HG03521 (cell line): ENCODE data around the gene SORL1-AS1.
A peak's percentile ranks its signal among the peaks of the same experiment; 100 is the strongest.

ENCODE experiments used
- ATAC-seq: cut with Tn5 transposase; IDR thresholded peaks from one replicate; pipeline ENCODE4 v1.9.1; 2021; ENCODE audit warnings: mild to moderate bottlenecking, moderate library complexity; ENCODE audit not compliant: unreplicated experiment

SORL1-AS1 gene

GRCh38 chr11:121476379-121477032 lies 23.7 kb upstream of the SORL1-AS1 start:
- ATAC-seq = no peak

DNA sequence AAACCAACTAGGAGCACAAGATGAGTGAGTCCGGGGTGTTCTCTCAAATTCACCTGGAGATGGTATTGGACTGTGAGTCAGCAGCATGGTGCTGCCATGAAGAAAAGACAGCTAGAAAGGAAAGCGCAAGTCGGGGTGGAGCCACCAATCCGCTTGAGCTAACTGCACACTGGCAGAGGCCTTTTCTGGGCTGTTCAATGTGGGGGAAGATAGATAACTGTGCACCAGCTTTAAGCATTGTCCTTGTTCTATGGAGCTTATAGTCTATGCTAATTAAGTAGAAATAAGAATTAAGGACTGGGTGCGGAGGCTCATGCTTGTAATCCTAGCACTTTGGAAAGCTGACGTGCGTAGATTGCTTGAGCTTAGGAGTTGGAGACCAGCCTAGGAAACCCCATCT lies 21.9 kb upstream of the SORL1-AS1 start:
- no peak for ATAC-seq

DNA sequence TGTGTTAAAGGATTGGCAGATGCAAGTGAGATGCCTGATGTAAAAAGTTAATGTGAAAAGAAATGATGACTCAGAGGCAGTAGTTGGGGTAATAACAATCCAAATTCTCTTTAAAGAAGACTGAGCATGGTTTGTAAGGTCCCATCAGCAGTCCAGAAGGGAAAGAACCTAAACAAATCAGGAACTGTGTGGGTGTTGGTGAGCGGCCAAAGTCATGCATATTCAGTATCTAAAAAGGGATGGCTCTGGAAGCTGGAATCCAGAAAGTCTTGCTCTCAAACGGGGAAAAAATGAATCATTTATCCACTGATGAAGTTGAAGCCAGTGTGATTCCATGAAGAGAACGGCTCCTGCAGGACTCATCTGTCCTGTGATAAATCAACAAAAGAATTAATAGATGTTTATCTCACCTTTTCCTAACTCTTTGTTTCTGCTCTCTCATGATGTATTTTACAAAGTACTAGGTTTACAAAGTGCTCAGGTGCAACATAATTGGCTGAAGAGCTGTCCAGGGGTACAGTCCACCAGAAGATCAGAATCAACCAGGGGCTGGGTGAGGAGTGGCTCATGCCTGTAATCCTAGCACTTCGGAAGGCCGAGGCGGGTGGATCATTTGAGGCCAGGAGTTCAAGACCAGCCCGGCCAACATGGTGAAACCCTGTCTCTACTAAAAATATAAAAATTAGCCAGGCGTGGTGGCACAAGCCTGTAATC lies 20.5 kb upstream of the SORL1-AS1 start:
- ATAC-seq = no peak

GRCh38 chr11:121472312-121472711 lies 19.5 kb upstream of the SORL1-AS1 start:
- no peak for ATAC-seq

DNA sequence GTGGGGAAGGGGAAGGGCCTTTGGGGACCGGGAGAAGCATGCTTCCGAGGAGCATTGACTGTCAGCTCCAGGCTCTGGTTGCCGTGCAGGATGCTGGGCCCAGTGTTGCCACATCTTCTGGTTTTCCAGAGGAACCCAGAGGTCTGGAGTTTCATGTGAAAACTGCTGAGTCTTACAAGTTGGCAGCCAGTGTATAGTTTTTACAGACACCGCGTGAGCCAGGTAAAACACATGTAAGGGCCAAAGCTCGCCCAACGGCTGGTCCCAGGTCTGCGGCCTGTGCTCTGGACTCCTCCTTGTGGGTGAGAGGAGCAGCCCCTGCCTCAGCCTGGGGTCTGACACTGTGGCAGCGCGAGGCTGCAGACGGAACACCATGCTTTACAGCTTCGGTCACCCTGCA lies 18.4 kb upstream of the SORL1-AS1 start:
- no peak for ATAC-seq

DNA sequence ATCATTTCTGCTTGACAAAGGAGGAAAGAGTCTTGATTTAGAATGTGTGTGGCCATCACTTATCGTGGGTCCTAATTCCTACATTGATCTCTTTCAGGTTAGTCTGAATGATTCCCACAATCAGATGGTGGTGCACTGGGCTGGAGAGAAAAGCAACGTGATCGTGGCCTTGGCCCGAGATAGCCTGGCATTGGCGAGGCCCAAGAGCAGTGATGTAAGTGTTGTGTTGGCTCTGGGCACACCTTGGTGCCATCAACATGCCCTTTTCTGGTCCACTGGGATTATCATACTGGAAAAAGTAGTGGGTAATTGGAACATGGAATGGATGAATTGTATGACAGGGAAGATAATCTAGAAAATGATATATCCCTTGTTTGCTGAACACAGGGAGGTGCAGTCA lies 17.1 kb upstream of the SORL1-AS1 start:
- no peak for ATAC-seq

GRCh38 chr11:121467965-121468364 lies 15.2 kb upstream of the SORL1-AS1 start:
- peak; percentile 46 for ATAC-seq

- ATAC-seq = no peak
Measured at GRCh38 chr11:121467471-121467870, 14.7 kb upstream of the SORL1-AS1 start.

DNA sequence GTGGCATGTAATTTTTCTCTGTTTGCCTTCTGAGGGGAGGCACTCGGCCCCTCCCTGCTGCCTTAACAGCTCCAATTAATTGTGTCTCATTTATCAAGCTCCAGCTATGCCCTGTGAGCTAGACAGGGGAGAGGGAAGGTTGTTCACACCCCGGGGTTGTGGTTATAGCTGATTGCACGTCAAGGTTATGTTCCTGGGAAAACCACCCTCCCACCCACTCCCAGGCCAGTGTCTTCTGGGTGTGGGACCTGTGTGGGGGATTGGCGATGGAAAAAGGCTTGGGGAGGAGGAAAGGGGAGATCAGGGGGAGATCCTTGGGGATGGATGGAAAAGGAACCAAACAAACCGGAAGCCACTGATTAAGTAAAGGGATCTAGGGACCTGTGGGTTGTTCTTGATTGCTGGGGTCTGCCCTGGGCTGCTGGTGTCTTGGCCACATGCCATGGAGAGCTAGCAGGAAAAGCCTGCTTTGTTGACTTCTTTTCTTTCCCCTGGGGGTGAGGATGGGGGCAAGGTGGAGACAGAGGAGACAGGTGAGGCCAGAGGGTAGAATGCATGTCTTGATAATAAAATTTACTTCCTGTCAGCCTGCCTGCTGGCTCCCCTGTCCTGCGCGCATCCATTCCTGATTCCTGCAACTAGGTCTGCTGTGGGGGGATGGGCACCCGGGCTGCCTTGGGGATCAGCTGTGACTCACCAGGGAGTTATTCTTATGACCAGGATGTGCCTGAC lies 13.5 kb upstream of the SORL1-AS1 start:
- no peak for ATAC-seq

DNA sequence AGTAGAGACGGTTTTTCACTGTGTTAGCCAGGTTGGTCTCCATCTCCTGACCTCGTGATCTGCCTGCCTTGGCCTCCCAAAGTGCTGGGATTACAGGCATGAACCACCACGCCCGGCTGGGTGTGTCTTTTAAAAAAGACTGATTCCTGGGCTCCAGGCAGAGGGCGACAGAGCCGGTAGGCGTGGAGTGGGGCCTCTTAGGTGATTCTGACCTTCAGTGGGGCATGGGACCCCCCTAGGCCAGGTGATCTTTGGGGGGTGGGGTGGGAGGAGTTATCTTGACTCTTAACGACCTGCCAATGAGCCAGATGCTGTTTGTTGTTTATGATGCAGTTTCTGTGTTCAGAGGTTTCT lies 12.9 kb upstream of the SORL1-AS1 start:
- no peak for ATAC-seq

GRCh38 chr11:121464352-121464946 lies 11.7 kb upstream of the SORL1-AS1 start:
- ATAC-seq = peak; percentile 57

DNA sequence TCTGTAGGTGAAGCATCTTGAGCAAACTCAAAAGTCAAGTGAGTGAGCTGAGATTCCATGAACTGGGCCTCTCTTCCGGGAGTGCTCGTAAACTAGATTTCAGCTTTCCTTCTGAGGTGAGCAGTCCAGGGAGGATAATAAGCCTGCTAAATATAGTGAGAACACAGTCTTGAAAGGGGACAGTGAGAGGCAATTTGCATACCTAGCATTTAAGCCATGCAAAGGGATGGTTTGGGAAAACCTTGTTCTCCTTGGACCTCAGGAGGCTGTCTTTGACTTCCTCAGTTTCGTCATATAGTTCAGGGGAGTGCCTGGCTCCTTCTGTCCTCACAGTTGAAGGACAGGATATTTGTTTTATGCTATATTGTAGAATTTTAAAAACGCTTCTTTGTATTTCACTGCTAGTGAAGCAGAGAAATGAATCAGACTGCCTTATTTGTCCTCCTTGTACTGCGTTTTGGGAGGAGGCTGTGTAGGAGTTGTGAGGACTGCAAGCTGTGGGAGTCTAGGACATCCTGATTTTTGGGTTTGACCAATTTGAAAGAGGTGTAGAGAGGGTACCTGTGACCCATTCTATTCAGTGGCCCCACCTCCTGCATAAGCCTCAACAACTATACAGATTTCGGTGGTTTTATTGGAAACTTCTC lies 11.0 kb upstream of the SORL1-AS1 start:
- ATAC-seq = no peak

- ATAC-seq = no peak
Measured at GRCh38 chr11:121461843-121462242, 9.1 kb upstream of the SORL1-AS1 start.

DNA sequence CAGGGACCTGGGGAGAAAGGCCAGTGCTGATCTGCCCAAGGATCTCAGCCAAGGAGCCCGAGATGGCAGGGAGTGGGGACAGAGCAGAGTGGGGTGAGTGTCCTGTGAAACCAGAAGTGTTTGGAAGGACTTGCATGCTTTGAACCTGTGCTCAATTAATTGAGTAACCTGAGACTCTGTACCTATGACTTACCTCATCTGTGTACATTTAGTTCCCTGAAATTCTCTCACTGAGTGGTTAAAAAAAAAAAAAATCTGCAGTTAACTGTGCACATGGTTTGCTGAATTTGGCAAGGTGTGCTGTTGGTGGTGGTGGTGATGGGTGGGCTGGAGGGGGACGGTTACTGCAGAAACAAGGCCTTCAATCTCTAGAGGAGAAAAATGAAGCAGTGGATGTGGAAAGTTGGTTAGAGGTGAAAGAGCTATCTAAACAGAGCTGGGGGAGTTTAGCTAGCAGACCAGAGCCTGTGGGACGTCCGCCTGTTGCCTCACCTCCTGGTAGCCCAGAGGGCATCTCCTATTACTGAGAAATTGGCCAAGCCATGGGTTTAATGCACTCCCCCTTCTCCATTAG lies 8.3 kb upstream of the SORL1-AS1 start:
- no peak for ATAC-seq

DNA sequence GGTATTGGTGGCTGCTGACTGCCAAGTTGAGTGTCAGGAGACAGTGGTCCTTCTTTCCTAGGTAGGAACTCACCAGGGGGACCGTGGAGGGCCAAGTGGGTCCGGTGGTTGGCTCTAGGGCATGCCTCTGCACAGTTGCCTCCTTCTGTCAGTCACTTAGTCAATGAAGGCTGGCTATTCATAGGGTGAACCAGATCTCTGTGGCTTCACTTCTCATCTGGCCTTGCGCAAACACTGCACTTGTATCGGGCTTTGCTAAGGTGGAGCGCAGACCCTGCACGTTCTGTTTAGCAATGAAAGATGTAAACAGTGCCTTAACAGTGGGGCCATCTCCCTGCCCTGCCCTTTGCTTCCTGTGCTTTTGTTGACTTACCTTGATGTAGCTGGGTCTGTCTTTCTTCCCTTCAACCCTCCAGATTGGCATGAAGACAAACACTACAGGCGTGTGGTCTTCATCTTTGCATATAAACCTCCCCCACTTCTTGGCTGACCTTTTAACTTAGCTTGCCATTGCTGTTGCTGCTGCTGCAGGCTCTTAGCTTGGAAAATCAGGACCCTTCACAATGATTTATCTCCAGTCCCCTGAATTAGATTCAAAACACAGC lies 6.7 kb upstream of the SORL1-AS1 start:
- no peak for ATAC-seq

GRCh38 chr11:121458551-121458950 lies 5.8 kb upstream of the SORL1-AS1 start:
- no peak for ATAC-seq

DNA sequence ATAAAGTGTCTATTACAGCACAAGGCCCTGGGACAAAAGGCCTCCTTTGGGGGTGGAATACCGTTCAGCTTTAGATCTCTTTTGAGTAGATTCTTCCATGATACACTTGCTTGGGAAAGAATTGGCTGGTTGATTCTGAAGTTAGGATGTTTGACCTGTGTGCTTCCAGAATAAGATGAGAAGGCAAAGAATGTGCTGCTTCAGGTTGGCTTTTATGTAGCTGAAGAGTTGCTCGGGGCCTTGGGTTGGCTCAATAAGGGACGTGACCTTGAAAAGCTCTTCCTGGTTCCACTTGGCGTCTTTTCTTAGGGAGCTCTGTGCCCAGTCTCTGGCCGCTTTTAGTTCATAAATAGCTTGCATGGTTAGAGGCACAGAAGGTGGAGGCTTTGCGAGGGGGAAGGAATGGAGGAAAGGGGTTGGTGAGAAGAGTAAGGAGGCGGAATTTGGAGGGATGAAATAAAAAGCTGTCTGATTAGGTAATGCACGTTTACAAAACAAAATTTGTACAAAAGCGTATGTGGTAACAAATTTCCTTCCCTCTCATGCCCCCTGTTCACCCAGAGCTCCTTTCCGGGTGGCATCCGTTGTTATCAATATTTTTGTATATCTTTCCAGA lies 4.2 kb upstream of the SORL1-AS1 start:
- no peak for ATAC-seq

- no peak for ATAC-seq
Measured at GRCh38 chr11:121456151-121456550, 3.4 kb upstream of the SORL1-AS1 start.

DNA sequence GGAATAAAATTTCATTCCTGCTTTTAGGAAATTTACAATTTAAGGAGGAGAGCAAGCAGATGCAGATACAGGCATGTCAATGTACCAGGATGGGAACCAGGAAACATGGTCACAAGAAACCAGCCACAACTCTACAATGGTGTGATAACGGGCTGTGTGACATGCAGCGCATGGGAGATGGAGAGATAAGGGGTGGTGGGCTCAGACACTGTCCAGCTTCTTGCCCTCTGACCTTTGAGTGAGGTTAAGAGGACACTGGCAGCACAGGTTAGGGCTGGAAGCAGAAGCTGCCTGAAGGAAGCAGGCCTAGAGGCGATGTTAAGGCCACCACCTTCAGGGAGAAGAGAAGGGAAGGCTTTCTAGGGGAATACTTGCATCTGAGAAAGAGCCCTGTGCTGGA lies 2.3 kb upstream of the SORL1-AS1 start:
- ATAC-seq = no peak
